DMS79 treated with DMSO at 0.1 percent for 48 hours (cell line): ENCODE data around the gene IRF9.
A peak's percentile ranks its signal among the peaks of the same experiment; 100 is the strongest.

Source experiments
- DNase-seq: peaks from one replicate; lab custom pipeline; 2025; lab: John Stamatoyannopoulos, UW

IRF9 gene

GRCh38 chr14:24177891-24178290, 16.8 kb downstream of the IRF9 start:
- no peak for DNase-seq

GRCh38 chr14:24178399-24179178, 17.5 kb downstream of the IRF9 start:
- DNase-seq: no peak

- no peak for DNase-seq
Observed at GRCh38 chr14:24179294-24179960, 18.4 kb downstream of the IRF9 start.

- no peak for DNase-seq
Observed at GRCh38 chr14:24179961-24180796, 19.1 kb downstream of the IRF9 start.

GRCh38 chr14:24181371-24182077, 20.5 kb downstream of the IRF9 start:
- no peak for DNase-seq

GRCh38 chr14:24182110-24182882, 21.2 kb downstream of the IRF9 start:
- no peak for DNase-seq

- no peak for DNase-seq
Observed at GRCh38 chr14:24183014-24183481, 22.0 kb downstream of the IRF9 start.

- no peak for DNase-seq
Observed at GRCh38 chr14:24184104-24184970, 23.3 kb downstream of the IRF9 start.

- DNase-seq: no peak
Observed at GRCh38 chr14:24185026-24185425, 24.0 kb downstream of the IRF9 start.

GRCh38 chr14:24185741-24186140, 24.7 kb downstream of the IRF9 start:
- no peak for DNase-seq

GRCh38 chr14:24186831-24187538, 25.9 kb downstream of the IRF9 start:
- DNase-seq: no peak

GRCh38 chr14:24187539-24187915, 26.5 kb downstream of the IRF9 start:
- DNase-seq: no peak

- peak; percentile 97 for DNase-seq
Observed at GRCh38 chr14:24188251-24189058, 27.4 kb downstream of the IRF9 start, which contains the start of gene IPO4. Gene IPO4, minus strand, starts transcription at chr14:24188816. Its CDS starts 29 bp downstream, at chr14:24188787.

- no peak for DNase-seq
Observed at GRCh38 chr14:24189059-24189375, 28.0 kb downstream of the IRF9 start.

- DNase-seq: no peak
Observed at GRCh38 chr14:24189460-24189859, 28.4 kb downstream of the IRF9 start.

GRCh38 chr14:24190416-24190815, 29.4 kb downstream of the IRF9 start:
- no peak for DNase-seq

- DNase-seq: no peak
Observed at GRCh38 chr14:24192933-24193332, 31.9 kb downstream of the IRF9 start.

GRCh38 chr14:24194186-24194872, 33.3 kb downstream of the IRF9 start:
- no peak for DNase-seq
